Right cardiac atrium (tissue), 5 donors: ENCODE results near the gene SH2B3. TPM values are rescaled to one million over a fixed set of nuclear protein-coding genes. Genes with fewer than 3 reads are reported as not detected.

ENCODE experiments used
- ATAC-seq, 2 donors: fragments of 200-7000 bp; cut with Tn5 transposase; one replicate each; pipeline versions ENCODE4 v1.8.0 to v1.9.1; 2020; ENCODE audit warnings: moderate library complexity in 2 of 2, mild to moderate bottlenecking in 1 of 2
- DNase-seq, 3 donors: peaks; one replicate each; pipeline ENCODE4 v3.0.0-alpha.2; 2020
- H3K27ac ChIP-seq: one replicate; pipeline ENCODE4 v1.5.1; 2013; ENCODE audit warnings: mild to moderate bottlenecking, low read length, control low read depth, moderate library complexity
- H3K27me3 ChIP-seq: one replicate; pipeline ENCODE4 v1.6.1; 2013; ENCODE audit not compliant: control insufficient read depth, insufficient read depth
- H3K4me1 ChIP-seq: one replicate; pipeline ENCODE4 v1.6.1; 2013; ENCODE audit warnings: low read length; ENCODE audit not compliant: control insufficient read depth, insufficient read depth
- H3K4me3 ChIP-seq: one replicate; pipeline ENCODE4 v1.5.1; 2013; ENCODE audit warnings: low read length, control low read depth
- H3K9me3 ChIP-seq: one replicate; pipeline ENCODE4 v1.6.1; 2013; ENCODE audit warnings: low read length; ENCODE audit not compliant: control insufficient read depth
- WGBS: extraction: QIAGEN DNeasy Blood & Tissue Kit; methylation state at CpG from one replicate; pipeline ENCODE4 v1.1.7; 2013; 5-methylcytosine and 5-hydroxymethylcytosine counted together
- intact Hi-C, 4 donors: fragments of 100-400 bp; cut with DNase I; formaldehyde crosslinking; loops; one replicate each; pipeline versions ENCODE4 v1.11.0 to v1.14.0; 2022 to 2023
- polyA plus RNA-seq: library from polyadenylated mRNA; stranded (reverse); fragments of 200-250 nt; gene quantifications from one replicate; pipeline ENCODE4 v1.2.3, GENCODE V29; 2013
- total RNA-seq, 4 donors: library from RNA; stranded (reverse); fragmentation: NEBNext Ultra II Directional; extraction: Animal tissue kit (Norgen Biotek cat#: 25700); gene quantifications; one replicate each; pipeline ENCODE4 v1.2.1, GENCODE V29; 2021
- donor health status: healthy with polysubstance abuse.
- donor health status: DM: no; HTN: yes; CAD: no.
- donor health status: DM: no; HTN: no; CAD: no.
- donor health status: DM: no; HTN: yes; CAD: no; lungs with severe emphysema.
- donor health status: DM: yes; HTN: yes; CAD: no.

Gene SH2B3
- total and polyA plus RNA-seq, 5 donors = 10.3 to 31.2 (median 28.9) TPM

- DNase-seq = no peak
- Histone ChIP-seq H3K4me3 (no peak overlapping the region), H3K4me1 (peaks cover 24% of the 10 kb centered on the region), H3K27me3 (no peaks in the 10 kb centered on the region), H3K9me3 (no peaks in the 10 kb centered on the region), H3K27ac (peak overlapping the region; percentile 43)
- no peak for ATAC-seq
- intact Hi-C loops = loop anchor here in 1 of 4 donors (5.0 kb wide), 1 partner anchor 40 kb away; the partner anchor contains the start of gene SH2B3
- WGBS = 84% methylated on average over 20 of the region's 20 CpGs
These were observed 41.2 kb downstream of the SH2B3 start for GRCh38 chr12:111446631-111447570.

GRCh38 chr12:111447571-111448265 lies 42.0 kb downstream of the SH2B3 start:
- Histone ChIP-seq H3K4me3 (no peak overlapping the region), H3K4me1 (peaks cover 24% of the 10 kb centered on the region), H3K27ac (peak overlapping the region; percentile 58), H3K27me3 (no peaks in the 10 kb centered on the region), H3K9me3 (no peaks in the 10 kb centered on the region)
- WGBS = 86% methylated on average over 28 of the region's 28 CpGs
- intact Hi-C loops = loop anchor here in 1 of 4 donors (5.0 kb wide), 1 partner anchor 40 kb away; the partner anchor contains the start of gene SH2B3
- peak in 1 of 3 donors; percentile 43 for DNase-seq
- ATAC-seq = no peak

- Histone ChIP-seq H3K4me3 (no peak overlapping the region), H3K27ac (peak overlapping the region; percentile 58), H3K27me3 (no peaks in the 10 kb centered on the region), H3K9me3 (no peaks in the 10 kb centered on the region), H3K4me1 (peaks cover 24% of the 10 kb centered on the region)
- DNase-seq = no peak
- no peak for ATAC-seq
- intact Hi-C loops = loop anchor here in 1 of 4 donors (5.0 kb wide), 1 partner anchor 41 kb away; the partner anchor contains the start of gene SH2B3
- WGBS = 53% methylated on average over 9 of the region's 9 CpGs
These were observed 42.6 kb downstream of the SH2B3 start for GRCh38 chr12:111448266-111448830.

GRCh38 chr12:111448846-111449790 lies 43.4 kb downstream of the SH2B3 start:
- WGBS = 57% methylated on average over 4 of the region's 4 CpGs
- H3K4me1 ChIP-seq = peaks cover 24% of the 10 kb centered on the region

GRCh38 chr12:111450676-111451075 lies 45.0 kb downstream of the SH2B3 start:
- Histone ChIP-seq H3K27ac (peak overlapping the region; percentile 25), H3K27me3 (no peaks in the 10 kb centered on the region), H3K9me3 (no peaks in the 10 kb centered on the region), H3K4me3 (no peak overlapping the region), H3K4me1 (peaks cover 13% of the 10 kb centered on the region)
- 62% methylated on average over 4 of the region's 4 CpGs for WGBS
- DNase-seq = no peak
- ATAC-seq = no peak
- intact Hi-C loops = loop anchor here (2.0 to 5.0 kb wide), 2 partner anchors 53 to 54 kb away; no protein-coding TSS in a partner anchor

More at GRCh38 chr12:111448846-111449790, 43.4 kb downstream of the SH2B3 start:
- DNase-seq (no peak), ATAC-seq (no peak)
- H3K4me3 ChIP-seq = no peak overlapping the region
- intact Hi-C loops = loop anchor here in 1 of 4 donors (5.0 kb wide), 1 partner anchor 42 kb away; the partner anchor contains the start of gene SH2B3
- no peaks in the 10 kb centered on the region for H3K27me3 ChIP-seq
- H3K27ac ChIP-seq = peak overlapping the region; percentile 74
- H3K9me3 ChIP-seq = no peaks in the 10 kb centered on the region

GRCh38 chr12:111451232-111451631 lies 45.5 kb downstream of the SH2B3 start:
- H3K4me1 ChIP-seq = peaks cover 9% of the 10 kb centered on the region
- WGBS = 54% methylated on average over 1 of the region's 1 CpG
- ATAC-seq = no peak
- no peak overlapping the region for H3K4me3 ChIP-seq
- no peaks in the 10 kb centered on the region for H3K27me3 ChIP-seq
- H3K9me3 ChIP-seq = no peaks in the 10 kb centered on the region
- DNase-seq = no peak
- intact Hi-C loops = loop anchor here (2.0 to 5.0 kb wide), 2 partner anchors 54 kb away; no protein-coding TSS in a partner anchor
- H3K27ac ChIP-seq = no peak overlapping the region

GRCh38 chr12:111451649-111452129 lies 46.0 kb downstream of the SH2B3 start:
- Histone ChIP-seq H3K4me3 (no peak overlapping the region), H3K4me1 (peaks cover 5% of the 10 kb centered on the region), H3K9me3 (no peaks in the 10 kb centered on the region), H3K27ac (no peak overlapping the region), H3K27me3 (no peaks in the 10 kb centered on the region)
- WGBS = 35% methylated on average over 6 of the region's 6 CpGs
- intact Hi-C loops = loop anchor here (2.0 to 5.0 kb wide), 2 partner anchors 54 to 55 kb away; no protein-coding TSS in a partner anchor
- peak in 1 of 3 donors; percentile 50 for DNase-seq
- no peak for ATAC-seq

GRCh38 chr12:111453071-111453989 lies 47.6 kb downstream of the SH2B3 start:
- DNase-seq (peak in 1 of 3 donors; percentile 55), ATAC-seq (no peak)
- Histone ChIP-seq H3K9me3 (no peaks in the 10 kb centered on the region), H3K4me1 (peaks cover 4% of the 10 kb centered on the region), H3K4me3 (no peak overlapping the region), H3K27ac (no peak overlapping the region), H3K27me3 (no peaks in the 10 kb centered on the region)
- 91% methylated on average over 25 of the region's 25 CpGs for WGBS
- intact Hi-C loops = loop anchor here in 2 of 4 donors (5.0 kb wide), 1 partner anchor 56 kb away; no protein-coding TSS in a partner anchor

GRCh38 chr12:111454311-111454710 lies 48.6 kb downstream of the SH2B3 start:
- WGBS = 57% methylated on average over 4 of the region's 4 CpGs
- H3K27ac ChIP-seq = no peak overlapping the region
- H3K27me3 ChIP-seq = no peaks in the 10 kb centered on the region
- no peaks in the 10 kb centered on the region for H3K9me3 ChIP-seq
- DNase-seq (no peak), ATAC-seq (no peak)
- no peak overlapping the region for H3K4me3 ChIP-seq
- intact Hi-C loops = loop anchor here in 2 of 4 donors (5.0 kb wide), 1 partner anchor 57 kb away; no protein-coding TSS in a partner anchor
- H3K4me1 ChIP-seq = peaks cover 4% of the 10 kb centered on the region
